Measurements from ENCODE around the gene PDCD7. TPM values are rescaled to one million over a fixed set of nuclear protein-coding genes. Genes with fewer than 3 reads are reported as not detected.

Gene PDCD7
- total and polyA plus RNA-seq, 2 of the 13 experiments (the other 11 are each of a cell fraction or from before 2014, with no cell fraction given), result 10.1 to 14.7 TPM

DNA sequence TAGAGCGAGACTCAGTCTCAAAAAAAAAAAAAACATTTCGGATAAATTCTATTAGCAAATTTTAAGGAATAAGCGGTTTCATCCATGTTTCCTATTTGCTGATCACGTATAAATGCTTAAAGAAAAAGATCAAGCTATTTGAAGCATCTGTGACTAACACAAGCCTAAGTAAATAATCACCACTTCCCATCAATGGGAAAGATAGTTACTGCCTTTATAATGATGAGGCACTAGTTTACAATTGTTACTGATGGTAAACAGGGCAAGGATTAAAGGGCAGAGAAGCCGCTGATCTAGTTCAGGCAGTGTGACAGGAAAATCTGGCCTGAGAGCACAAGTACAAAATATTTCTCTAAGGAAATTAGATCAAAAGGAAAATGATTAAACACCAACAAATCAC, 37.8 kb upstream of the PDCD7 start (continued):
- TF ChIP-seq, protein P1, sequence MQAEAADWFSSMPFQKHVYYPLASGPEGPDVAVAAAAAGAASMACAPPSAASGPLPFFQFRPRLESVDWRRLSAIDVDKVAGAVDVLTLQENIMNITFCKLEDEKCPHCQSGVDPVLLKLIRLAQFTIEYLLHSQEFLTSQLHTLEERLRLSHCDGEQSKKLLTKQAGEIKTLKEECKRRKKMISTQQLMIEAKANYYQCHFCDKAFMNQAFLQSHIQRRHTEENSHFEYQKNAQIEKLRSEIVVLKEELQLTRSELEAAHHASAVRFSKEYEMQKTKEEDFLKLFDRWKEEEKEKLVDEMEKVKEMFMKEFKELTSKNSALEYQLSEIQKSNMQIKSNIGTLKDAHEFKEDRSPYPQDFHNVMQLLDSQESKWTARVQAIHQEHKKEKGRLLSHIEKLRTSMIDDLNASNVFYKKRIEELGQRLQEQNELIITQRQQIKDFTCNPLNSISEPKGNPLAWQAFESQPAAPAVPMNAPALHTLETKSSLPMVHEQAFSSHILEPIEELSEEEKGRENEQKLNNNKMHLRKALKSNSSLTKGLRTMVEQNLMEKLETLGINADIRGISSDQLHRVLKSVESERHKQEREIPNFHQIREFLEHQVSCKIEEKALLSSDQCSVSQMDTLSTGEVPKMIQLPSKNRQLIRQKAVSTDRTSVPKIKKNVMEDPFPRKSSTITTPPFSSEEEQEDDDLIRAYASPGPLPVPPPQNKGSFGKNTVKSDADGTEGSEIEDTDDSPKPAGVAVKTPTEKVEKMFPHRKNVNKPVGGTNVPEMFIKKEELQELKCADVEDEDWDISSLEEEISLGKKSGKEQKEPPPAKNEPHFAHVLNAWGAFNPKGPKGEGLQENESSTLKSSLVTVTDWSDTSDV (CRISPR knock-in tag; IDR thresholded peaks at IDR 0.05), result no peak
- no peak for TF ChIP-seq KAT7 (CRISPR knock-in tag; IDR thresholded peaks at IDR 0.05; ENCODE audit: borderline replicate concordance)
- no peak for TF ChIP-seq ZNF510 (CRISPR knock-in tag; IDR thresholded peaks at IDR 0.05; ENCODE audit: low read depth)
- TF ChIP-seq ZMYM2 (CRISPR knock-in tag; IDR thresholded peaks at IDR 0.05), result no peak
- TF ChIP-seq SAP130 (CRISPR knock-in tag; IDR thresholded peaks at IDR 0.05; ENCODE audit: low read depth), result peak; percentile 74
- no peak for TF ChIP-seq POLR2A (IDR thresholded peaks at IDR 0.05; ENCODE audit: insufficient read depth in 1 of 2, low read depth in 2 of 2, low read length in 2 of 2)
- TF ChIP-seq ZNF24 (IDR thresholded peaks at IDR 0.05), result no peak
- TF ChIP-seq AHR (CRISPR knock-in tag; IDR thresholded peaks at IDR 0.05), result no peak
- TF ChIP-seq NFYC (CRISPR knock-in tag; IDR thresholded peaks at IDR 0.05), result no peak
- no peak for TF ChIP-seq ZNF367 (CRISPR knock-in tag; IDR thresholded peaks at IDR 0.05; ENCODE audit: borderline replicate concordance)
- TF ChIP-seq ZNF75D (CRISPR knock-in tag; IDR thresholded peaks at IDR 0.05; ENCODE audit: borderline replicate concordance), result no peak
- TF ChIP-seq SCMH1 (CRISPR knock-in tag; IDR thresholded peaks at IDR 0.05; ENCODE audit: borderline replicate concordance), result no peak
- no peak for TF ChIP-seq EZH2 (conservative IDR thresholded peaks at IDR 0.05; ENCODE audit: low read depth, low read length)
- TF ChIP-seq, protein P2, sequence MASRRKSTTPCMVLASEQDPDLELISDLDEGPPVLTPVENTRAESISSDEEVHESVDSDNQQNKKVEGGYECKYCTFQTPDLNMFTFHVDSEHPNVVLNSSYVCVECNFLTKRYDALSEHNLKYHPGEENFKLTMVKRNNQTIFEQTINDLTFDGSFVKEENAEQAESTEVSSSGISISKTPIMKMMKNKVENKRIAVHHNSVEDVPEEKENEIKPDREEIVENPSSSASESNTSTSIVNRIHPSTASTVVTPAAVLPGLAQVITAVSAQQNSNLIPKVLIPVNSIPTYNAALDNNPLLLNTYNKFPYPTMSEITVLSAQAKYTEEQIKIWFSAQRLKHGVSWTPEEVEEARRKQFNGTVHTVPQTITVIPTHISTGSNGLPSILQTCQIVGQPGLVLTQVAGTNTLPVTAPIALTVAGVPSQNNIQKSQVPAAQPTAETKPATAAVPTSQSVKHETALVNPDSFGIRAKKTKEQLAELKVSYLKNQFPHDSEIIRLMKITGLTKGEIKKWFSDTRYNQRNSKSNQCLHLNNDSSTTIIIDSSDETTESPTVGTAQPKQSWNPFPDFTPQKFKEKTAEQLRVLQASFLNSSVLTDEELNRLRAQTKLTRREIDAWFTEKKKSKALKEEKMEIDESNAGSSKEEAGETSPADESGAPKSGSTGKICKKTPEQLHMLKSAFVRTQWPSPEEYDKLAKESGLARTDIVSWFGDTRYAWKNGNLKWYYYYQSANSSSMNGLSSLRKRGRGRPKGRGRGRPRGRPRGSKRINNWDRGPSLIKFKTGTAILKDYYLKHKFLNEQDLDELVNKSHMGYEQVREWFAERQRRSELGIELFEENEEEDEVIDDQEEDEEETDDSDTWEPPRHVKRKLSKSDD (CRISPR knock-in tag; IDR thresholded peaks at IDR 0.05; ENCODE audit: low read depth), result no peak
- no peak for TF ChIP-seq PRMT3 (CRISPR knock-in tag; IDR thresholded peaks at IDR 0.05; ENCODE audit: borderline replicate concordance, low read depth)
- no peak for TF ChIP-seq AKAP8 (CRISPR knock-in tag; IDR thresholded peaks at IDR 0.05)
- TF ChIP-seq NR2C2 (CRISPR knock-in tag; IDR thresholded peaks at IDR 0.05; ENCODE audit: borderline replicate concordance), result no peak
- TF ChIP-seq, protein P3, sequence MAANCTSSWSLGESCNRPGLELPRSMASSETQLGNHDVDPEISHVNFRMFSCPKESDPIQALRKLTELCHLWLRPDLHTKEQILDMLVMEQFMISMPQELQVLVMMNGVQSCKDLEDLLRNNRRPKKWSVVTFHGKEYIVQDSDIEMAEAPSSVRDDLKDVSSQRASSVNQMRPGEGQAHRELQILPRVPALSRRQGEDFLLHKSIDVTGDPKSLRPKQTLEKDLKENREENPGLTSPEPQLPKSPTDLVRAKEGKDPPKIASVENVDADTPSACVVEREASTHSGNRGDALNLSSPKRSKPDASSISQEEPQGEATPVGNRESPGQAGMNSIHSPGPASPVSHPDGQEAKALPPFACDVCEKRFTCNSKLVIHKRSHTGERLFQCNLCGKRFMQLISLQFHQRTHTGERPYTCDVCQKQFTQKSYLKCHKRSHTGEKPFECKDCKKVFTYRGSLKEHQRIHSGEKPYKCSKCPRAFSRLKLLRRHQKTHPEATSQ (CRISPR knock-in tag; IDR thresholded peaks at IDR 0.05; ENCODE audit: borderline replicate concordance), result no peak
- no peak for TF ChIP-seq PAWR (CRISPR knock-in tag; IDR thresholded peaks at IDR 0.05; ENCODE audit: borderline replicate concordance)
- TF ChIP-seq, protein P4, sequence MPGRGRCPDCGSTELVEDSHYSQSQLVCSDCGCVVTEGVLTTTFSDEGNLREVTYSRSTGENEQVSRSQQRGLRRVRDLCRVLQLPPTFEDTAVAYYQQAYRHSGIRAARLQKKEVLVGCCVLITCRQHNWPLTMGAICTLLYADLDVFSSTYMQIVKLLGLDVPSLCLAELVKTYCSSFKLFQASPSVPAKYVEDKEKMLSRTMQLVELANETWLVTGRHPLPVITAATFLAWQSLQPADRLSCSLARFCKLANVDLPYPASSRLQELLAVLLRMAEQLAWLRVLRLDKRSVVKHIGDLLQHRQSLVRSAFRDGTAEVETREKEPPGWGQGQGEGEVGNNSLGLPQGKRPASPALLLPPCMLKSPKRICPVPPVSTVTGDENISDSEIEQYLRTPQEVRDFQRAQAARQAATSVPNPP (CRISPR knock-in tag; IDR thresholded peaks at IDR 0.05), result no peak
- TF ChIP-seq GTF2F1 (IDR thresholded peaks at IDR 0.05; ENCODE audit: low read length), result no peak
- 0 out of 2 replicates have a peak, but pooled peaks have one; percentile 19 for TF ChIP-seq KAT8 (CRISPR knock-in tag; IDR thresholded peaks at IDR 0.05)
- TF ChIP-seq NFATC3 (CRISPR knock-in tag; IDR thresholded peaks at IDR 0.05), result no peak
- no peak for TF ChIP-seq TGIF2 (CRISPR knock-in tag; IDR thresholded peaks at IDR 0.05)
- TF ChIP-seq MLLT10 (CRISPR knock-in tag; IDR thresholded peaks at IDR 0.05), result no peak
- TF ChIP-seq ZFAT (CRISPR knock-in tag; conservative IDR thresholded peaks at IDR 0.05), result no peak

Data from HepG2 (cell line).